K562 (cell line): ENCODE measurements around the gene HSF2BP. TPM values are rescaled to one million over a fixed set of nuclear protein-coding genes. Genes with fewer than 3 reads are reported as not detected.
"Not testable (repeated sequence)": the region's sequence is repeated elsewhere in the genome, so short reads cannot be mapped to it uniquely, and the experiment has no call there.

Experiments used
- ATAC-seq: fragments of 200-7000 bp; cut with Tn5 transposase; 3 replicates; pipeline ENCODE4 v1.9.1; 2020; ENCODE audit warnings: moderate library complexity
- BruUV-seq: library from RNA; stranded (reverse); fragments of 400-500 nt; replicated peaks from 2 replicates; lab custom pipeline; 2021; lab: Mats Ljungman, UMichigan
- CTCF ChIA-PET: fragments of 300-600 bp; formaldehyde crosslinking; extraction: SDS; loops from one replicate; lab custom pipeline; 2021; ENCODE audit warnings: low intra/inter-chr PET ratio; lab: Yijun Ruan, JAX
- POLR2A ChIA-PET: fragments of 300-600, 350-650 bp; sonication (Branson Sonifier 250); formaldehyde crosslinking; extraction: SDS; loops from one replicate; lab custom pipeline; 2021; ENCODE audit warnings: antibody characterized with exemption, inconsistent platforms; lab: Yijun Ruan, JAX
- DNase-seq, 4 experiments: peaks; one replicate each; pipeline versions ENCODE4 v3.0.0 to v3.0.0-alpha.2; 2011 to 2018; ENCODE audit warnings: low spot score in 3 of 4, mixed read lengths in 3 of 4; ENCODE audit errors: extremely low read depth in 1 of 4
- FAIRE-seq: peaks from 2 replicates; lab custom pipeline; 2011; peaks lifted over from hg19 to GRCh38; lab: Jason Lieb, UNC
- H2AFZ ChIP-seq: 2 replicates; pipeline ENCODE4 v1.6.0; 2011; ENCODE audit warnings: low read depth, low read length, control low read depth, inconsistent platforms
- H3K27ac ChIP-seq: fragments of 200-600 bp; 3 replicates; pipeline ENCODE4 v1.8.0; 2011; ENCODE audit warnings: low read depth, mild to moderate bottlenecking, control low read depth, inconsistent platforms, low read length, moderate library complexity, mixed read lengths; ENCODE audit errors: extremely low read depth
- H3K27me3 ChIP-seq, 2 experiments: fragments of 300-600 bp in 1 of 2; 2 replicates in 1 of 2; 3 replicates in 1 of 2; pipeline versions ENCODE4 v1.6.0 to v1.8.0; 2011; ENCODE audit warnings: inconsistent platforms in 2 of 2, low read length in 2 of 2, mild to moderate bottlenecking in 1 of 2, mixed read lengths in 1 of 2, moderate library complexity in 1 of 2; ENCODE audit not compliant: control insufficient read depth in 2 of 2, insufficient read depth in 2 of 2
- H3K36me3 ChIP-seq: fragments of 300-600 bp; 3 replicates; pipeline ENCODE4 v1.8.0; 2011; ENCODE audit warnings: mild to moderate bottlenecking, low read length, inconsistent platforms; ENCODE audit not compliant: control insufficient read depth, insufficient read depth
- H3K4me1 ChIP-seq, 2 experiments: fragments of 200-600 bp in 1 of 2; replicated peaks in 1 of 2; 2 replicates in 1 of 2; 3 replicates in 1 of 2; pipeline versions ENCODE4 v1.5.1 to v1.8.0; 2011; ENCODE audit warnings: inconsistent platforms in 2 of 2, low read length in 2 of 2, mild to moderate bottlenecking in 1 of 2, mixed read lengths in 1 of 2, moderate library complexity in 1 of 2; ENCODE audit not compliant: control insufficient read depth in 2 of 2, insufficient read depth in 2 of 2
- H3K4me2 ChIP-seq: 2 replicates; pipeline ENCODE4 v1.6.1; 2011; ENCODE audit warnings: low read length, control low read depth, inconsistent platforms, mixed read lengths; ENCODE audit not compliant: insufficient read depth
- H3K4me3 ChIP-seq: fragments of 200-600 bp; sonication (generic), shearing (Covaris generic); 2 replicates; pipeline ENCODE4 v1.5.1; 2016; ENCODE audit warnings: control low read depth, inconsistent platforms
- H3K79me2 ChIP-seq: fragments of 200-600 bp; 3 replicates; pipeline ENCODE4 v1.8.0; 2011; ENCODE audit warnings: low read length, inconsistent platforms; ENCODE audit not compliant: control insufficient read depth, insufficient read depth
- H3K9ac ChIP-seq, 2 experiments: 2 replicates each; pipeline versions ENCODE4 v1.6.0 to v1.6.1; 2011; ENCODE audit warnings: low read depth in 2 of 2, low read length in 2 of 2, control low read depth in 1 of 2, inconsistent platforms in 1 of 2, mild to moderate bottlenecking in 1 of 2, mixed read lengths in 1 of 2; ENCODE audit not compliant: insufficient read depth in 1 of 2
- H3K9me1 ChIP-seq: one replicate; pipeline ENCODE4 v1.6.0; 2011; ENCODE audit warnings: inconsistent platforms, mild to moderate bottlenecking, low read length, moderate library complexity; ENCODE audit not compliant: control insufficient read depth, insufficient read depth
- H3K9me3 ChIP-seq: replicated peaks from 2 replicates; pipeline ENCODE4 v1.5.1; 2011; ENCODE audit warnings: low read depth, low read length, inconsistent platforms; ENCODE audit not compliant: control insufficient read depth, insufficient read depth
- H4K20me1 ChIP-seq: replicated peaks from 2 replicates; pipeline ENCODE4 v1.6.1; 2011; ENCODE audit warnings: low read length, inconsistent platforms, mixed read lengths; ENCODE audit not compliant: control insufficient read depth, insufficient read depth
- ESRRB ChIP-seq: fragments of 250-450 bp; sonication (Bioruptor Pico); IDR thresholded peaks from 2 replicates; pipeline ENCODE4 v1.5.0; 2020; ENCODE audit warnings: mild to moderate bottlenecking, moderate library complexity, borderline replicate concordance
- NCOA2 ChIP-seq, 2 experiments: fragments of 450-650 bp; IDR thresholded peaks; 2 replicates each; pipeline ENCODE4 v1.6.1; 2018; ENCODE audit warnings: mild to moderate bottlenecking in 2 of 2, moderate library complexity in 1 of 2; ENCODE audit not compliant: partially characterized antibody in 2 of 2
- NR2C2 ChIP-seq, 2 experiments: fragments of 200-800 bp in 1 of 2; sonication (Bioruptor generic) in 1 of 2; sonication (generic) in 1 of 2; formaldehyde crosslinking in 1 of 2; IDR thresholded peaks; 2 replicates each; pipeline versions ENCODE4 v1.6.1 to v1.8.0; 2016 to 2022; ENCODE audit warnings: mild to moderate bottlenecking in 1 of 2, missing compliant biosample characterization in 1 of 2, missing genetic modification characterization in 1 of 2, missing genetic modification reagents in 1 of 2
- NR3C1 ChIP-seq: sonication (generic); formaldehyde crosslinking; IDR thresholded peaks from 2 replicates; pipeline ENCODE4 v1.8.1; 2022; ENCODE audit warnings: missing genetic modification reagents
- TAF1 ChIP-seq: IDR thresholded peaks from 2 replicates; pipeline ENCODE4 v1.6.1; 2011; ENCODE audit warnings: mild to moderate bottlenecking, low read length, moderate library complexity; ENCODE audit not compliant: insufficient read depth, control insufficient read depth, severe bottlenecking; ENCODE audit errors: extremely low read depth
- TAF9B ChIP-seq: fragments of 450-650 bp; IDR thresholded peaks from 2 replicates; pipeline ENCODE4 v1.6.1; 2018; ENCODE audit warnings: mild to moderate bottlenecking; ENCODE audit not compliant: partially characterized antibody
- TARDBP ChIP-seq: fragments of 450-650 bp; IDR thresholded peaks from 2 replicates; pipeline ENCODE4 v1.6.1; 2016
- TEAD1 ChIP-seq, 2 experiments: fragments of 450-650 bp in 1 of 2; sonication (generic) in 1 of 2; formaldehyde crosslinking; IDR thresholded peaks; 2 replicates each; pipeline versions ENCODE4 v1.4.0 to v1.8.0; 2020 to 2022; ENCODE audit warnings: mild to moderate bottlenecking in 2 of 2, missing genetic modification reagents in 1 of 2
- ZKSCAN1 ChIP-seq: fragments of 150-350 bp; IDR thresholded peaks from 2 replicates; pipeline ENCODE4 v1.6.1; 2016; ENCODE audit warnings: low read depth, low read length
- ZNF316 ChIP-seq: fragments of 450-650 bp; IDR thresholded peaks from 2 replicates; pipeline ENCODE4 v1.6.1; 2016
- WGBS: fragments of 100-300 bp; shearing (Covaris generic); methylation state at CpG from one replicate; pipeline ENCODE4 v1.1.6; 2016; ENCODE audit warnings: low coverage, mixed read lengths; ENCODE audit not compliant: insufficient coverage; ENCODE audit errors: missing lambda C conversion rate; 5-methylcytosine and 5-hydroxymethylcytosine counted together
- in situ Hi-C: fragments of 300-500 bp; cut with MboI; formaldehyde crosslinking; loops from 4 replicates; pipeline ENCODE4 v1.15.0; 2018; ENCODE audit warnings: inconsistent platforms, mixed read lengths
- intact Hi-C: fragments of 100-400 bp; cut with micrococcal nuclease; formaldehyde crosslinking; loops from 2 replicates; pipeline ENCODE4 v1.14.2; 2022
- polyA plus RNA-seq, 8 experiments: library from polyadenylated mRNA; depleted of rRNA in 4 of 8; stranded (reverse) in 5 of 8; unstranded in 3 of 8; fragments of >200 nt; fragmentation: Nextera tagmentation in 2 of 8; fragmentation: Illumina TruSeq in 1 of 8; extraction: Ambion mirVana in 2 of 8; extraction: Trizol in 1 of 8; gene quantifications; 2 replicates each; pipeline versions ENCODE4 v1.2.1 to v1.2.3, GENCODE V29; 2011 to 2014; ENCODE audit warnings: inconsistent platforms in 1 of 8, missing spikeins in 1 of 8
- total RNA-seq, 7 experiments: library from RNA; depleted of rRNA in 6 of 7; stranded (reverse); fragments of >200 nt in 6 of 7; fragmentation: Illumina TruSeq in 2 of 7; extraction: Trizol in 2 of 7; gene quantifications; 2 replicates each; pipeline versions ENCODE4 v1.2.1 to v1.2.3, GENCODE V29; 2011 to 2021; ENCODE audit warnings: low replicate concordance in 1 of 7
- TF ChIP-seq, protein P1 (sequence below): fragments of 450-650 bp; IDR thresholded peaks from 2 replicates; pipeline ENCODE4 v1.6.1; 2018; ENCODE audit warnings: mild to moderate bottlenecking, low read depth; ENCODE audit not compliant: partially characterized antibody
- TF ChIP-seq, protein P2 (sequence below): fragments of 250-450 bp; sonication (Bioruptor Pico); IDR thresholded peaks from 2 replicates; pipeline ENCODE4 v1.8.0; 2021; ENCODE audit warnings: mild to moderate bottlenecking, moderate library complexity

The HSF2BP gene
- total and polyA plus RNA-seq, 9 of the 15 experiments (the other 6 are each of a cell fraction or from before 2014, with no cell fraction given): 0.04 to 0.57 (median 0.20) TPM; not detected in 2

- 0% methylated on average over 8 of the region's 8 CpGs for WGBS
- H3K27ac ChIP-seq, H3K36me3 ChIP-seq, BruUV-seq, CTCF ChIA-PET, H2AFZ ChIP-seq, ATAC-seq, FAIRE-seq, in situ Hi-C loops, H3K79me2 ChIP-seq, H3K9me1 ChIP-seq, H3K9me3 ChIP-seq, H3K9ac ChIP-seq, H3K27me3 ChIP-seq, DNase-seq, intact Hi-C loops, H3K4me1 ChIP-seq, H3K4me3 ChIP-seq, H3K4me2 ChIP-seq, H4K20me1 ChIP-seq: not testable (repeated sequence)
- POLR2A ChIA-PET: interaction anchor here (0.6 to 1.2 kb wide), 3 partner anchors 10 to 342 kb away, joined by 3 to 6 read pairs (median 3); no protein-coding TSS in a partner anchor
- 0 out of 2 replicates have a peak, but pooled peaks have one; percentile 11 for TF ChIP-seq ZNF316
These were observed 63.5 kb downstream of the HSF2BP start for GRCh38 chr21:43595769-43596168.

- H4K20me1 ChIP-seq: no peaks in the 10 kb centered on the region
- H3K27me3 ChIP-seq: peaks cover 9 to 15% of the 10 kb centered on the region in 2 experiments; a peak in 3 of 5 replicates
- intact Hi-C loops (no loop called here), in situ Hi-C loops (no loop called here)
- no peak overlapping the region for H2AFZ ChIP-seq
- POLR2A ChIA-PET: interaction anchor here (0.6 to 3.3 kb wide), 3 partner anchors 9 to 405 kb away, joined by 3 to 11 read pairs (median 4); no protein-coding TSS in a partner anchor
- no peak overlapping the region for H3K9ac ChIP-seq
- FAIRE-seq (no peak), DNase-seq (no peak), ATAC-seq (no peak)
- no peak overlapping the region for H3K4me3 ChIP-seq
- no peak overlapping the region for H3K27ac ChIP-seq
- no peaks in the 10 kb centered on the region for H3K79me2 ChIP-seq
- 3% methylated on average over 5 of the region's 5 CpGs for WGBS
- BruUV-seq: no TSS peak
- no peaks in the 10 kb centered on the region for H3K9me3 ChIP-seq
- H3K9me1 ChIP-seq: no peaks in the 10 kb centered on the region
- TF ChIP-seq NCOA2 (IDR thresholded peaks at IDR 0.05; ENCODE audit: partially characterized antibody in 2 of 2) (no peak), ZKSCAN1 (no peak), TEAD1 (CRISPR knock-in tag; IDR thresholded peaks at IDR 0.05) (no peak), TARDBP (no peak), NR3C1 (CRISPR knock-in tag) (no peak), ESRRB (CRISPR knock-in tag) (no peak), NR2C2 (CRISPR knock-in tag; IDR thresholded peaks at IDR 0.05) (no peak), NR2C2 (tag; IDR thresholded peaks at IDR 0.05) (no peak), TAF9B (no peak), TAF1 (no peak)
- TF ChIP-seq, protein P1, sequence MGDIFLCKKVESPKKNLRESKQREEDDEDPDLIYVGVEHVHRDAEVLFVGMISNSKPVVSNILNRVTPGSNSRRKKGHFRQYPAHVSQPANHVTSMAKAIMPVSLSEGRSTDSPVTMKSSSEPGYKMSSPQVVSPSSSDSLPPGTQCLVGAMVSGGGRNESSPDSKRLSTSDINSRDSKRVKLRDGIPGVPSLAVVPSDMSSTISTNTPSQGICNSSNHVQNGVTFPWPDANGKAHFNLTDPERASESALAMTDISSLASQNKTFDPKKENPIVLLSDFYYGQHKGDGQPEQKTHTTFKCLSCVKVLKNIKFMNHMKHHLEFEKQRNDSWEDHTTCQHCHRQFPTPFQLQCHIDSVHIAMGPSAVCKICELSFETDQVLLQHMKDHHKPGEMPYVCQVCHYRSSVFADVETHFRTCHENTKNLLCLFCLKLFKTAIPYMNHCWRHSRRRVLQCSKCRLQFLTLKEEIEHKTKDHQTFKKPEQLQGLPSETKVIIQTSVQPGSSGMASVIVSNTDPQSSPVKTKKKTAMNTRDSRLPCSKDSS: no peak
- TF ChIP-seq, protein P2, sequence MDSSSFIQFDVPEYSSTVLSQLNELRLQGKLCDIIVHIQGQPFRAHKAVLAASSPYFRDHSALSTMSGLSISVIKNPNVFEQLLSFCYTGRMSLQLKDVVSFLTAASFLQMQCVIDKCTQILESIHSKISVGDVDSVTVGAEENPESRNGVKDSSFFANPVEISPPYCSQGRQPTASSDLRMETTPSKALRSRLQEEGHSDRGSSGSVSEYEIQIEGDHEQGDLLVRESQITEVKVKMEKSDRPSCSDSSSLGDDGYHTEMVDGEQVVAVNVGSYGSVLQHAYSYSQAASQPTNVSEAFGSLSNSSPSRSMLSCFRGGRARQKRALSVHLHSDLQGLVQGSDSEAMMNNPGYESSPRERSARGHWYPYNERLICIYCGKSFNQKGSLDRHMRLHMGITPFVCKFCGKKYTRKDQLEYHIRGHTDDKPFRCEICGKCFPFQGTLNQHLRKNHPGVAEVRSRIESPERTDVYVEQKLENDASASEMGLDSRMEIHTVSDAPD (CRISPR knock-in tag): no peak
- no peaks in the 10 kb centered on the region for H3K4me1 ChIP-seq
- H3K4me2 ChIP-seq: no peak overlapping the region
- CTCF ChIA-PET: no interaction called here
- H3K36me3 ChIP-seq: no peaks in the 10 kb centered on the region
These were observed 66.2 kb downstream of the HSF2BP start for GRCh38 chr21:43593078-43593477.
